Measurements from ENCODE around the gene CAND2.
A peak's percentile ranks its signal among the peaks of the same experiment; 100 is the strongest.
"Not testable (repeated sequence)": the region's sequence is repeated elsewhere in the genome, so short reads cannot be mapped to it uniquely, and the experiment has no call there.

CAND2 gene

DNA sequence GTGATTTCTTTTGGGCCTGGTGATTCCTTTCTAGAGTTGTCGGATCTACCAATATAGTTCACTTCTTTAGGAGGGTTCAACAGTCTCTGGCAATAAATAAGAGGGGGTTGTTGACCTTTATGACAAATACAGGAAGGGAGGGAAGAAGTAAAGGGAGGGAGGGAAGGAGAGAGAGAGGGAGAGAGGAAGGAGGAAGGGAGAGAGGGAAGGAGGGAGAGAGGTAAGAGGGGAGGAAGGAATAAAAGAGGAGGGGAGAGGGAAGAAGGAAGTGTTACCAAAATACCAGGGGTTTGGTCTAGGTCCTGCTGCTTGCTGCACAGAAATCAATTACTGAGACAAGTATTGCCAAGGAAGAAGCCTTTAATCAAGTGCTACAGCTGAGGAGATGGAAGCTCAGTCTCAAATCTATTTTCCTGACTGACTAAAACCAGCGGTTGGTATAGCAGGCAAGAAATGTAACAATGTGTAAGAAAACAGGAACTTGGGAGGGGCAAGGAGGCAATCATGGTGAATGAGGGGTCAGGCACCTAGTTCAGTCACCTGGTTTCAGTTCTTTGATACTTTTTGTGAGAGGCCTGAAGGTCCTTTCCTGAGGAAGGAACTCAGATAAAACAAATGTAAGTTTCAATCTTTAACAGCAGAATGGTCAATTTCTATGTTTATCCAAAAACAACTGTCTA is 23.3 kb upstream of the CAND2 start:
- H3K4me1 ChIP-seq (ENCODE audit: insufficient read depth, low read length), result no peaks in the 10 kb centered on the region
- no peaks in the 10 kb centered on the region for H3K27me3 ChIP-seq (ENCODE audit: insufficient read depth, low read length)
- no peak overlapping the region for H3K4me3 ChIP-seq (ENCODE audit: low read length)
- H3K9me3 ChIP-seq (ENCODE audit: insufficient read depth, low read depth, low read length), result no peaks in the 10 kb centered on the region
- H3K9ac ChIP-seq (ENCODE audit: low read depth, low read length), result no peak overlapping the region
- no peaks in the 10 kb centered on the region for H3K36me3 ChIP-seq (ENCODE audit: insufficient read depth, low read depth, low read length)
- no peak overlapping the region for H3K27ac ChIP-seq (ENCODE audit: low read length)

DNA sequence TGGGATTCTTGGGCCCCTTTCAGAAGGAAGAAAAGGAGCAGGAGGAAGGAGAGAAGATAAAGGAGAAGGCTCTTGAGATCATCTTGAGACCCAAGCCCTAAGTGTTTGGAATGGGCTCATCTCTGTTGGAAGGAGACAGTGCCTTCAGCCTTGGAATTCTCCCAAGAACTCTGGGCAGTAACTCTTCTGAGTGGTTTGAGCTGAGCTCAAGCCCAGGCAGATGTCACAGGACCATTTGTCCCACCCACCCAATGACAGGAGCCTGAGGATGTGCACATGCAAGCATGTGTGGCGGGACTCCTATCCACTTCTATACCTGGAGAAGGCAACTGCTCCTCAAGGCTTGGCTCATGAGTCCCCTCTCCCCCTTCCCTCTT is 22.8 kb upstream of the CAND2 start:
- no peaks in the 10 kb centered on the region for H3K4me1 ChIP-seq (ENCODE audit: insufficient read depth, low read length)
- no peak overlapping the region for H3K9ac ChIP-seq (ENCODE audit: low read depth, low read length)
- no peak overlapping the region for H3K27ac ChIP-seq (ENCODE audit: low read length)
- H3K4me3 ChIP-seq (ENCODE audit: low read length), result no peak overlapping the region
- no peaks in the 10 kb centered on the region for H3K36me3 ChIP-seq (ENCODE audit: insufficient read depth, low read depth, low read length)
- no peaks in the 10 kb centered on the region for H3K27me3 ChIP-seq (ENCODE audit: insufficient read depth, low read length)
- H3K9me3 ChIP-seq (ENCODE audit: insufficient read depth, low read depth, low read length), result no peaks in the 10 kb centered on the region

DNA sequence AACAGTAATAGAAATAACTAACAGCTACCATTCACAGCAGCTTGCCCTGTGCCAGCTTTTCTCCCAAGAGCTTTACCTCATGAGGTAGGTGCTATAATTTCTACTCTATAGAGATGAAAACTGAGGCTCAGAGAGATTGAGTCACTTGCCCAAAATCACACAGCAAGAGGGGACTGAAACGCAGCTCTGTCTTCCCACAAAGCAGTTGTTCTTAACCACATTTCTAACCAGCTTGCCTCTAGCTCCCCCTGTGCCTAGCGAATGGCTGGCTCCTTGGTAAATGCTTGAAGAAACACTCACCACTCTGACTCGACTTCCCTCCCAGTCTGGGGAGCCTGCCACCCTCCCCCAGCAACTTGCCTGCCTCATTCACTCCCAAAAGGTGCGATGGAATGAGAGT is 21.9 kb upstream of the CAND2 start:
- no peak overlapping the region for H3K9ac ChIP-seq (ENCODE audit: low read depth, low read length)
- no peak overlapping the region for H3K27ac ChIP-seq (ENCODE audit: low read length)
- no peaks in the 10 kb centered on the region for H3K36me3 ChIP-seq (ENCODE audit: insufficient read depth, low read depth, low read length)
- no peaks in the 10 kb centered on the region for H3K27me3 ChIP-seq (ENCODE audit: insufficient read depth, low read length)
- no peaks in the 10 kb centered on the region for H3K4me1 ChIP-seq (ENCODE audit: insufficient read depth, low read length)
- no peaks in the 10 kb centered on the region for H3K9me3 ChIP-seq (ENCODE audit: insufficient read depth, low read depth, low read length)
- no peak overlapping the region for H3K4me3 ChIP-seq (ENCODE audit: low read length)

DNA sequence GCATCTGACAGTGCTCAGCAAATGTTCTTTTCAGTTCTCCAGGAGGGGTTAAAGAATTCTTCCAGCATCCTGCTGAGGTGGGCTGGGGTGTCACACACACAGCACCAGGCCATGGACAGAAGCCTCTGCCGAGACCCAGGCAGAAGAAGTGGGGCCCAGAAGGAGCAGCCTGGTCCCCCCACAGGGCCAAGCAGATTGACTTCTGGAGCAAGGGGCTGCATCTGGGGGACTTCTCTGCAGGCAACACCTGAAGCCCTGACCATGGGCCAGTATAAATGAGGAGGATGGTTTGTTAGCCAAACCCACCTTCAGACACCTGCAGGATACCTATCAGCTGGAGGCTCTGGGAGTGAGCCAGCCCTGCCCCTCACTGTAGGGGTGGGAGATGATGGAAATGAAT is 21.3 kb upstream of the CAND2 start:
- no peak overlapping the region for H3K27ac ChIP-seq (ENCODE audit: low read length)
- no peaks in the 10 kb centered on the region for H3K27me3 ChIP-seq (ENCODE audit: insufficient read depth, low read length)
- no peak overlapping the region for H3K9ac ChIP-seq (ENCODE audit: low read depth, low read length)
- no peaks in the 10 kb centered on the region for H3K9me3 ChIP-seq (ENCODE audit: insufficient read depth, low read depth, low read length)
- H3K4me3 ChIP-seq (ENCODE audit: low read length), result no peak overlapping the region
- no peaks in the 10 kb centered on the region for H3K4me1 ChIP-seq (ENCODE audit: insufficient read depth, low read length)
- H3K36me3 ChIP-seq (ENCODE audit: insufficient read depth, low read depth, low read length), result no peaks in the 10 kb centered on the region

DNA sequence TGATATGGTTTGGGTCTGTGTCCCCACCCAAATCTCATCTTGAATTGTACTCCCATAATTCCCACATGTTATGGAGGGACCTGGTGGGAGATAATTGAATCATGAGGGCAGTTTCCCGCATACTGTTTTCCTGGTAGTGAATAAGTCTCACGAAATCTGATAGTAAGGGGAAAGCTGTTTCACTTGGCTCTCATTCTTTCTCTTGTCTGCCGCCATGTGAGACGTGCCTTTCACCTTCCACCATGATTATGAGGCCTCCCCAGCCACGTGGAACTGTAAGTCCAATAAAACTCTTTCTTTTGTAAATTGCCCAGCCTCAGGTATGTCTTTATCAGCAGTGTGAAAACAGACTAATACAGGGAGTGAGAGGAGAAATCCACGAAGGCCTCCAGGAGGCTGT is 20.5 kb upstream of the CAND2 start:
- H3K36me3 ChIP-seq (ENCODE audit: insufficient read depth, low read depth, low read length); H3K27me3 ChIP-seq (ENCODE audit: insufficient read depth, low read length); H3K4me1 ChIP-seq (ENCODE audit: insufficient read depth, low read length); H3K9me3 ChIP-seq (ENCODE audit: insufficient read depth, low read depth, low read length); H3K27ac ChIP-seq (ENCODE audit: low read length); H3K4me3 ChIP-seq (ENCODE audit: low read length); H3K9ac ChIP-seq (ENCODE audit: low read depth, low read length): not testable (repeated sequence)

- no peak overlapping the region for H3K27ac ChIP-seq (ENCODE audit: low read length)
- no peaks in the 10 kb centered on the region for H3K36me3 ChIP-seq (ENCODE audit: insufficient read depth, low read depth, low read length)
- H3K9ac ChIP-seq (ENCODE audit: low read depth, low read length), result no peak overlapping the region
- no peaks in the 10 kb centered on the region for H3K9me3 ChIP-seq (ENCODE audit: insufficient read depth, low read depth, low read length)
- H3K4me3 ChIP-seq (ENCODE audit: low read length), result no peak overlapping the region
- no peaks in the 10 kb centered on the region for H3K27me3 ChIP-seq (ENCODE audit: insufficient read depth, low read length)
- H3K4me1 ChIP-seq (ENCODE audit: insufficient read depth, low read length), result no peaks in the 10 kb centered on the region
Measured at GRCh38 chr3:12777171-12777570, 19.3 kb upstream of the CAND2 start.

DNA sequence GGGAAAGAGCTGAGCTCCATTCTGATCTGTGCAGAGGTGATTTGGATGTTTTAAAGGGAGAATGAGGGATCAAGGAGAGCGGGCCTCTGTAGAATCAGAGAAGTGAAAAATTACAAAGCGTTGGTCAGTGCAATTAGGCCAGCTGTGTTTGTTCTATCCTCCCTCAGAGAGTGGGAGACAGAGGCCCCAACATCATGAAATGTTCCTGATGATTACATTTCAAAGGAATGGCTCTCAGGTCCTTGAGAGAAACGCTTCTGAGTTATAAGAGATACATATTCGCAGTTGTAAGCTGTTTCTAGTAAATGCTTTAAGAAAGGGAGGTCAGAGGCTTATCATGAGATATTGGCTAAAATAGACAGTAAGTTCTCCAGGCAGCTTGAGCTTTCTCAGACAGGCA is 15.7 kb upstream of the CAND2 start:
- H3K27me3 ChIP-seq (ENCODE audit: insufficient read depth, low read length), result no peaks in the 10 kb centered on the region
- no peaks in the 10 kb centered on the region for H3K36me3 ChIP-seq (ENCODE audit: insufficient read depth, low read depth, low read length)
- H3K4me1 ChIP-seq (ENCODE audit: insufficient read depth, low read length), result peaks cover 7% of the 10 kb centered on the region; the same call in 1 of the 2 replicates
- H3K9ac ChIP-seq (ENCODE audit: low read depth, low read length), result no peak overlapping the region
- H3K4me3 ChIP-seq (ENCODE audit: low read length), result no peak overlapping the region
- no peak overlapping the region for H3K27ac ChIP-seq (ENCODE audit: low read length)
- H3K9me3 ChIP-seq (ENCODE audit: insufficient read depth, low read depth, low read length), result no peaks in the 10 kb centered on the region

DNA sequence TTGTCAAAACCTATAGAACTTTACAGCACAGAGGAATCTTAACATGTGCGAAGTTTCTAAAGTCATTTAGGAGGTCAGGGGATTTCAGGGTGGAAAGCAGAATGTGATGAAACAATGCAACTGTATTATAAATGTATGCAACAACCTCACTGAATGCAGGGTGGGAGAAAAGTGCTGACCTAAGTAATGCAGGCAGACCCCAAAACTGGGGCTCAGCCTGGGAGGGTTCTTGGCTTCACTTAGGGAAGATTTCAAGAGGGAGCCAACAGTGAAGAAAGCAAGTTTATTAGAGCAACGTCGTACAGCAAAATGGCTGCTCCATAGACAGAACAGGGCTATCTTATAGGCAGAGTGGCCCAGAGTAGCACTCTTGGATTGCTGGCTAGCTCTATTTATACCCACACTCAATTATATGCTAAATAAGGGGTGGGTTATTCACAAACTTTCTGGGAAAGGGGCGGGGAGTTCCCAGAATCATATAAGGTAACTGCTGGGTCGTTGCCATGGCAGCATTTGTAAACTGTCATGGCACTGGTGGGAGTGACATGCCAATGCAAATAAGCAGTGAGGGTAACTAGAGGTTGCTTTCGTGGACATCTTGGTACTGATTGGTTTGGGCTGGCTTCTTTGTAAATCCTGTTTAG is 14.2 kb upstream of the CAND2 start:
- Histone ChIP-seq H3K27ac (ENCODE audit: low read length) (no peak overlapping the region), H3K9ac (ENCODE audit: low read depth, low read length) (no peak overlapping the region), H3K36me3 (ENCODE audit: insufficient read depth, low read depth, low read length) (no peaks in the 10 kb centered on the region), H3K4me3 (ENCODE audit: low read length) (no peak overlapping the region), H3K9me3 (ENCODE audit: insufficient read depth, low read depth, low read length) (no peaks in the 10 kb centered on the region), H3K4me1 (ENCODE audit: insufficient read depth, low read length) (peaks cover 9% of the 10 kb centered on the region; the same call in 1 of the 2 replicates), H3K27me3 (ENCODE audit: insufficient read depth, low read length) (no peaks in the 10 kb centered on the region)

DNA sequence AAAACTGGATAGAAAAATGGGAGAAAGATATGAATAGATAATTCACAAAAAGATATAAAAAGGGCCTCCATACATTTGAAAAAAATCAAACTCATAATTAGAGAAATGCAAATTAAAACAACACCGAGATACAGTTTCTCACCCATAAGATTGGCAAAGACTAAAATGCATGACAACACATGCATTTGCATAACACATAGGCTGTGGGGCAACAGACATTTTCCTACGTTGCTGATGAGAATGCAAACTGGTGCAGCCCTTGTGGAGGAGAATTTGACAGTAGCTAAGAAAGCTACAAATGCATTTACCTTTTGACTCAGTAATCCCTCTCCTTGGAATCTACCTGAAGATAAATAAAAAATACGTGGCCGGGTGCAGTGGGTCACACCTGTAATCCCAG is 11.4 kb upstream of the CAND2 start:
- Histone ChIP-seq H3K9ac (ENCODE audit: low read depth, low read length) (no peak overlapping the region), H3K27me3 (ENCODE audit: insufficient read depth, low read length) (no peaks in the 10 kb centered on the region), H3K36me3 (ENCODE audit: insufficient read depth, low read depth, low read length) (no peaks in the 10 kb centered on the region), H3K4me3 (ENCODE audit: low read length) (peak overlapping the region; percentile 23; the same call in 1 of the 2 replicates), H3K27ac (ENCODE audit: low read length) (no peak overlapping the region), H3K4me1 (ENCODE audit: insufficient read depth, low read length) (peaks cover 9% of the 10 kb centered on the region; the same call in 1 of the 2 replicates), H3K9me3 (ENCODE audit: insufficient read depth, low read depth, low read length) (no peaks in the 10 kb centered on the region)

- H3K4me1 ChIP-seq (ENCODE audit: insufficient read depth, low read length); H3K27me3 ChIP-seq (ENCODE audit: insufficient read depth, low read length); H3K9me3 ChIP-seq (ENCODE audit: insufficient read depth, low read depth, low read length); H3K27ac ChIP-seq (ENCODE audit: low read length); H3K36me3 ChIP-seq (ENCODE audit: insufficient read depth, low read depth, low read length); H3K4me3 ChIP-seq (ENCODE audit: low read length); H3K9ac ChIP-seq (ENCODE audit: low read depth, low read length): not testable (repeated sequence)
Measured at GRCh38 chr3:12787346-12787745, 9.1 kb upstream of the CAND2 start.

DNA sequence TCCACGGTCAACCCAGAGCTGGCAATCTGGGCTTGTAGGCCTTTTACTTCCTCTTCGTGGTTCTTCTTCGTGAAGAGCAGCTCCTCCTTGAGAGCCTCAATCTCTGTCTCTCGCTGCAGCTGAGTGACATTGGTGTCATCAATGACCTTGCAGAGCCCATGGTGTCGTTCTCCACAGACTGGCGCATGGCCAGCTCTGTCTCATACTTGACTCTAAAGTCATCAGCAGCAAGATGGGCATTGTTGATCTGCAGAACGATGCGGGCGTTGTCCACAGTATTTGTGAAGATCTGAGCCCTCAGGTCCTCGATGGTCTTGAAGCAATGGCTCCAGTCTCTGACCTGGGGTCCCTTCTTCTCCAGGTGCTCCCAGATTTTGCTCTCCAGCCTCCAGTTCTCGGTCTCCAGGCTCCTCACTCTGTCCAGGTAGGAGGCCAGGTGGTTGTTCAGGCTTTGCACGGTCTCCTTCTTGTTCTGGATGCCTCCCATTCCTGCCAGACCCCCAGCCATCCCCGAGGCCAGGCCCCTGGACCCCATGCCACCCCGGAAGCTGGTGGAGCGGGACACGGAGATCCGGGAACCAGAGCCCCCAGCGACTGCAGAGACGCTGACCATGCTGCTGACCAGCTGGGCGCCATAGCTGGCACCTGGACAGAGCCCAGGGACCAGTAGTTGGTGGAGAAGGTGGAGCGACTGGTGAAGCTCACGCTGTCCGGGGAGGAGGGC is 8.4 kb upstream of the CAND2 start:
- H3K9ac ChIP-seq (ENCODE audit: low read depth, low read length); H3K27me3 ChIP-seq (ENCODE audit: insufficient read depth, low read length); H3K4me3 ChIP-seq (ENCODE audit: low read length); H3K27ac ChIP-seq (ENCODE audit: low read length); H3K36me3 ChIP-seq (ENCODE audit: insufficient read depth, low read depth, low read length); H3K9me3 ChIP-seq (ENCODE audit: insufficient read depth, low read depth, low read length); H3K4me1 ChIP-seq (ENCODE audit: insufficient read depth, low read length): not testable (repeated sequence)

DNA sequence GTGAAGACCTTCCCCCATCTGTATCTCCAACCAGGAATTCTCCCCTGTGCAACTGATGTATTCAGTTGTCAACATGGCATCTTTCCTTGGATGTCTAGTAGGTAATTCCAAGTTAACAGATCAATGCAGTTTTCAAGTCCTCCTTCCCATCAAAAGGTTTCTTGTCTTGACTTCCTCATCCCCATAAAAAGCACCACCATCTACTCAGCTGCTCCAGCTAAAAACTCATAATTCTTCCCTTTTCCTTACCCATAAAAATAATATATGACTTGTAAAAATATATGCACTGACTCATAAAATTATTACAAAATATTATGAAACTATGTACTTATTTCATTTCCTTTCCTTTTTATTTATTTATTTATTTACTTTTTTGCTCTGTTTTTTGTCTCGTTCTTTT is 5.0 kb upstream of the CAND2 start:
- Histone ChIP-seq H3K4me3 (ENCODE audit: low read length) (no peak overlapping the region), H3K27me3 (ENCODE audit: insufficient read depth, low read length) (peaks cover 4% of the 10 kb centered on the region; the same call in 1 of the 2 replicates)

More for the DNA sequence above, 5.0 kb upstream of the CAND2 start:
- Histone ChIP-seq H3K27ac (ENCODE audit: low read length) (no peak overlapping the region), H3K9ac (ENCODE audit: low read depth, low read length) (no peak overlapping the region), H3K9me3 (ENCODE audit: insufficient read depth, low read depth, low read length) (no peaks in the 10 kb centered on the region), H3K4me1 (ENCODE audit: insufficient read depth, low read length) (no peaks in the 10 kb centered on the region), H3K36me3 (ENCODE audit: insufficient read depth, low read depth, low read length) (no peaks in the 10 kb centered on the region)

All from iPS-20b (cell line).